MM.1S (cell line): Measurements from ENCODE around the gene MACROD1.
A peak's percentile ranks its signal among the peaks of the same experiment; 100 is the strongest.

Source experiments
- DNase-seq: peaks from one replicate; pipeline ENCODE4 v3.0.0-alpha.2; 2015
- H2AFZ ChIP-seq: fragments of 300-600 bp; sonication (generic); 2 replicates; pipeline ENCODE4 v1.6.0; 2016; ENCODE audit warnings: antibody characterized with exemption, low read length
- H3F3A ChIP-seq: fragments of 300-600 bp; sonication (generic); 2 replicates; pipeline ENCODE4 v1.6.1; 2016; ENCODE audit warnings: mild to moderate bottlenecking, antibody characterized with exemption, low read length, moderate library complexity, mixed read lengths; ENCODE audit not compliant: insufficient read depth
- H3K27ac ChIP-seq: fragments of 300-600 bp; sonication (generic); 2 replicates; pipeline ENCODE4 v1.5.1; 2016; ENCODE audit warnings: mild to moderate bottlenecking, low read length
- H3K27me3 ChIP-seq: fragments of 300-600 bp; sonication (generic); replicated peaks from 2 replicates; pipeline ENCODE4 v1.6.0; 2016; ENCODE audit warnings: low read length; ENCODE audit not compliant: insufficient read depth
- H3K36me3 ChIP-seq: fragments of 300-600 bp; sonication (generic); replicated peaks from 2 replicates; pipeline ENCODE4 v1.6.1; 2016; ENCODE audit warnings: mild to moderate bottlenecking, low read length, mixed read lengths; ENCODE audit not compliant: insufficient read depth
- H3K4me1 ChIP-seq: fragments of 300-600 bp; sonication (generic); 2 replicates; pipeline ENCODE4 v1.6.1; 2016; ENCODE audit warnings: low read length, mixed read lengths
- H3K4me2 ChIP-seq: fragments of 300-600 bp; sonication (generic); 2 replicates; pipeline ENCODE4 v1.6.0; 2016; ENCODE audit warnings: low read depth, low read length
- H3K4me3 ChIP-seq: fragments of 300-600 bp; sonication (generic); 2 replicates; pipeline ENCODE4 v1.5.1; 2016; ENCODE audit warnings: low read length, mixed read lengths
- H3K79me2 ChIP-seq: fragments of 300-600 bp; sonication (generic); 2 replicates; pipeline ENCODE4 v1.6.1; 2016; ENCODE audit warnings: mixed run types, low read length, mixed read lengths
- H3K9ac ChIP-seq: fragments of 300-600 bp; sonication (generic); 2 replicates; pipeline ENCODE4 v1.6.1; 2016; ENCODE audit warnings: low read length, mixed read lengths
- H3K9me2 ChIP-seq: fragments of 300-600 bp; sonication (generic); replicated peaks from 2 replicates; pipeline ENCODE4 v1.6.1; 2016; ENCODE audit warnings: mild to moderate bottlenecking, low read length, mixed read lengths; ENCODE audit not compliant: insufficient read depth
- H3K9me3 ChIP-seq: fragments of 300-600 bp; sonication (generic); replicated peaks from 2 replicates; pipeline ENCODE4 v1.6.1; 2016; ENCODE audit warnings: mild to moderate bottlenecking, low read length, mixed read lengths; ENCODE audit not compliant: insufficient read depth
- H4K20me1 ChIP-seq: fragments of 300-600 bp; sonication (generic); 2 replicates; pipeline ENCODE4 v1.6.1; 2016; ENCODE audit warnings: mild to moderate bottlenecking, low read length, moderate library complexity, mixed read lengths; ENCODE audit not compliant: insufficient read depth
- EZH2 ChIP-seq: fragments of 300-600 bp; sonication (generic); optimal IDR thresholded peaks from 2 replicates; pipeline ENCODE3; 2017; ENCODE audit warnings: low read depth, mild to moderate bottlenecking, antibody characterized with exemption, low read length, mixed read lengths
- EZH2phosphoT487 ChIP-seq: fragments of 300-600 bp; sonication (generic); IDR thresholded peaks from 2 replicates; pipeline ENCODE4 v1.6.1; 2018; ENCODE audit warnings: antibody characterized with exemption, low read length
- TF ChIP-seq, protein P1 (sequence below): fragments of 300-600 bp; sonication (generic); IDR thresholded peaks from 2 replicates; pipeline ENCODE4 v1.5.1; 2016; ENCODE audit warnings: antibody characterized with exemption, low read length, mixed read lengths

MACROD1 gene

DNA sequence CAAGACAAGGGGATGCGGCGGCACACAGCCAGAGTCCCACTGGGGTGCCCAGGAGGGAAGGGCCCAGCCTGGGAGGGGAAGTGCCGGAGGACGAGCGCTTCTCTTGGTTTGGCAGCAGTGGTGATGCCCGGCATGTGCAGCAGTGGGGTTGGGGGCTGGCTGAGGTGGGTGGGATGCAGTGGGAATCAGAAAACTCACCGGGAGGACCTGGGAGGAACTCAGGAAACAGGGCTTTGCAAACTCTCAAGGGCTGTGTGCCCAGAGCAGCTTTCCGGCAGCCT, 43.6 kb upstream of the MACROD1 start:
- H3K4me3 ChIP-seq: no peak overlapping the region
- H4K20me1 ChIP-seq: no peaks in the 10 kb centered on the region
- H3K79me2 ChIP-seq: no peaks in the 10 kb centered on the region; the same call in 1 of the 2 replicates
- H3K9ac ChIP-seq: no peak overlapping the region
- H3F3A ChIP-seq: no peaks in the 10 kb centered on the region; the same call in 1 of the 2 replicates
- H3K4me1 ChIP-seq: peaks cover 10% of the 10 kb centered on the region
- TF ChIP-seq EZH2phosphoT487 (no peak), EZH2 (no peak)
- TF ChIP-seq, protein P1, sequence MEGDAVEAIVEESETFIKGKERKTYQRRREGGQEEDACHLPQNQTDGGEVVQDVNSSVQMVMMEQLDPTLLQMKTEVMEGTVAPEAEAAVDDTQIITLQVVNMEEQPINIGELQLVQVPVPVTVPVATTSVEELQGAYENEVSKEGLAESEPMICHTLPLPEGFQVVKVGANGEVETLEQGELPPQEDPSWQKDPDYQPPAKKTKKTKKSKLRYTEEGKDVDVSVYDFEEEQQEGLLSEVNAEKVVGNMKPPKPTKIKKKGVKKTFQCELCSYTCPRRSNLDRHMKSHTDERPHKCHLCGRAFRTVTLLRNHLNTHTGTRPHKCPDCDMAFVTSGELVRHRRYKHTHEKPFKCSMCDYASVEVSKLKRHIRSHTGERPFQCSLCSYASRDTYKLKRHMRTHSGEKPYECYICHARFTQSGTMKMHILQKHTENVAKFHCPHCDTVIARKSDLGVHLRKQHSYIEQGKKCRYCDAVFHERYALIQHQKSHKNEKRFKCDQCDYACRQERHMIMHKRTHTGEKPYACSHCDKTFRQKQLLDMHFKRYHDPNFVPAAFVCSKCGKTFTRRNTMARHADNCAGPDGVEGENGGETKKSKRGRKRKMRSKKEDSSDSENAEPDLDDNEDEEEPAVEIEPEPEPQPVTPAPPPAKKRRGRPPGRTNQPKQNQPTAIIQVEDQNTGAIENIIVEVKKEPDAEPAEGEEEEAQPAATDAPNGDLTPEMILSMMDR: no peak
- H3K27ac ChIP-seq: no peak overlapping the region
- no peaks in the 10 kb centered on the region for H3K9me3 ChIP-seq
- no peaks in the 10 kb centered on the region for H3K27me3 ChIP-seq
- no peaks in the 10 kb centered on the region for H3K36me3 ChIP-seq
- no peak for DNase-seq
- no peak overlapping the region for H2AFZ ChIP-seq
- no peaks in the 10 kb centered on the region for H3K9me2 ChIP-seq
- no peak overlapping the region for H3K4me2 ChIP-seq

DNA sequence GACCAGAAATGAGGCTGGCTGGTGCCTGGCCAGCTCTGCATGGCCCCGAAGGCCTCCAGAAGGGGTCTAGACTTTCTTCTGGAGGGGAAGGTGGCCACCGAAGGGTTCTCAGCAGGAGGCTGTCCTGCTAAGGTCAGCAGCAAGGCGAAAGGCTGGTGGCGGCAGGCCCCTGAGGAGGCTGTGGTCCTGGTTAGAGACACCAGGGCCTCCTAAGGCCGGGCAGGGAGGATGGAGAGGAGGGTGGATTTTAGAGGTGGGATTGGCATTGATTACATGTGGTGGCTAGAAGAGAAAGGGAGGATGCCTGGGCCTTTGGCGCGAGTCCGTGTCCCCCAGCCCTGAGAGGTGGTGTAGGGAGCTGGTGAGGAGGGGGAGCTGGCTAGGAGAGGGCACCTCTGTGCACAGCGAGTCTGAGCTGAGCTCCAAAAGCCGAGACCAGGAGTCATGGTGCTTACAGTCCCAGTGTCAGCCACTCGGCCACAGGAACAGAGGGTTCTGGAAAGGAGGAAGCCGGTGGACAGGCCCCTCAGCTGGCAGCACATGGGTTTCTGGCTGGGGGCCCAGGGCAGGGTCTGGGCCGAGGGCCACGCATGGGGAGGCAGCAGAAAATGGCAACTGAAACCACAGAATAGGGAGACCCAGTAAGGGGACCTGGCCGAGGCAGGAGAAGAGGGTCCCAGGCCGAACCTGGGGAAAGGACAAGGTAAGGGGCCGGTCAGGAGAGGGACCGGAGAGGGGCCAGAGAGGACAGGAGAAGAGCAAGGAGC, 43.1 kb upstream of the MACROD1 start:
- H3K4me2 ChIP-seq: no peak overlapping the region
- no peaks in the 10 kb centered on the region; the same call in 1 of the 2 replicates for H3F3A ChIP-seq
- peaks cover under 1% of the 10 kb centered on the region for H3K79me2 ChIP-seq
- H3K27me3 ChIP-seq: no peaks in the 10 kb centered on the region
- DNase-seq: no peak
- TF ChIP-seq EZH2phosphoT487: no peak
- no peak for TF ChIP-seq EZH2
- TF ChIP-seq, protein P1: no peak
- no peaks in the 10 kb centered on the region for H4K20me1 ChIP-seq
- H3K27ac ChIP-seq: no peak overlapping the region
- no peaks in the 10 kb centered on the region for H3K9me3 ChIP-seq
- H3K4me1 ChIP-seq: peaks cover 10% of the 10 kb centered on the region
- H3K9ac ChIP-seq: no peak overlapping the region
- no peak overlapping the region for H2AFZ ChIP-seq
- no peaks in the 10 kb centered on the region for H3K9me2 ChIP-seq
- H3K4me3 ChIP-seq: no peak overlapping the region
- no peaks in the 10 kb centered on the region for H3K36me3 ChIP-seq

DNA sequence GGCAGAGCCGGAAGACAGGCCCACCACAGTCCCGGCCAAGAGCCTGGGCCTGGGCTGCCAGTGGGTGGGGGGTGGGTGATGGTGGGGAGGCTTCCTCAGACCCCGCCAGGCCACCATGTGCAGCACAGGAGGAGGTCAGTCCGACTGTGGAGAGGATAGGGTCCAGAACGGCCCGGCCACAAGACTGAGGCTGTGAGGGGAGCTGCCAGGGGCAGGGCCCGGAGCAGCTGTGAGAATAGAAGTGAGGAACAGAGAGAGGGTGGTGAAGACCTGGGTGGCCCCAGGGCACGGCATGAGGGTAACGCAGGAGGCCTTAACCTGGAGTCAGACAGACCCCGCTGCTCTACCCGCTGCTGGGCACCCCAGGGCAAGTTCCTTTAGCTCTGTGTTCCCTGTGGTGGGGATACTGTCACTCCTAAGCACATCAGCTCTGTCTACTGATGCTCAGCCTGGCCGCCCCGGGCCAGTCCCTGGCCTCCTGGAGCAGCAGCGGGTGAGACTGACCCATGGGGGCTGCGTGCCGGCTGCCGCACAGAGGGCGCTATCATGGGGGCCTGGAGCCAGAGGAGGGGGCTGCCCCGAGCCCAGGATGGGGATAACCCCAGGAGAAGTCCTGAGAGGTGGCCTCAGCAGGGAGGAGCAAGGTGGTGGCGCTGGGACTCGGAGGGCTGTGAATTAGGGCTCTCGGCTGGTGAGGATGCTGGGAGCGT, 42.3 kb upstream of the MACROD1 start:
- Histone ChIP-seq H3K36me3 (no peaks in the 10 kb centered on the region), H3K4me1 (peaks cover 10% of the 10 kb centered on the region), H3F3A (no peaks in the 10 kb centered on the region; the same call in 1 of the 2 replicates), H3K27ac (peak overlapping the region; percentile 56; the same call in 1 of the 2 replicates), H3K9me2 (no peaks in the 10 kb centered on the region), H3K9ac (peak overlapping the region; percentile 67; the same call in 1 of the 2 replicates), H3K9me3 (no peaks in the 10 kb centered on the region), H4K20me1 (no peaks in the 10 kb centered on the region), H2AFZ (0 out of 2 replicates have a peak overlapping the region, but pooled peaks have one; percentile 37), H3K27me3 (no peaks in the 10 kb centered on the region), H3K4me2 (peak overlapping the region; percentile 74; the same call in 1 of the 2 replicates), H3K79me2 (peaks cover 8% of the 10 kb centered on the region), H3K4me3 (peak overlapping the region; percentile 70)
- DNase-seq: no peak
- TF ChIP-seq EZH2phosphoT487 (no peak), EZH2 (no peak)
- TF ChIP-seq, protein P1: no peak
